Lung (tissue), 12 donors: ENCODE data around the gene RTN4R. TPM values are rescaled to one million over a fixed set of nuclear protein-coding genes. Genes with fewer than 3 reads are reported as not detected.
"Not testable (repeated sequence)": the region's sequence is repeated elsewhere in the genome, so short reads cannot be mapped to it uniquely, and the experiment has no call there.

ENCODE experiments used
- ATAC-seq: fragments of 200-7000 bp; cut with Tn5 transposase; one replicate; pipeline ENCODE4 v1.9.1; 2020; ENCODE audit warnings: moderate number of reproducible peaks; ENCODE audit not compliant: insufficient read depth, low FRiP score
- DNase-seq, 3 donors: peaks; one replicate each; pipeline ENCODE4 v3.0.0-alpha.2; 2013 to 2017
- H3K27ac ChIP-seq, 2 donors: one replicate each; pipeline ENCODE4 v1.5.1; 2013; ENCODE audit warnings: mild to moderate bottlenecking in 2 of 2, moderate library complexity in 2 of 2, control low read depth in 1 of 2, inconsistent platforms in 1 of 2, low read depth in 1 of 2, low read length in 1 of 2
- H3K27me3 ChIP-seq, 3 donors: one replicate each; pipeline ENCODE4 v1.5.1; 2013; ENCODE audit warnings: low read length in 2 of 3; ENCODE audit not compliant: control insufficient read depth in 3 of 3, insufficient read depth in 3 of 3
- H3K36me3 ChIP-seq, 4 donors: one replicate each; pipeline ENCODE4 v1.5.1; 2013; ENCODE audit warnings: low read length in 4 of 4, mild to moderate bottlenecking in 1 of 4, moderate library complexity in 1 of 4; ENCODE audit not compliant: control insufficient read depth in 4 of 4, insufficient read depth in 4 of 4
- H3K4me1 ChIP-seq, 5 donors: one replicate each; pipeline ENCODE4 v1.5.1; 2013; ENCODE audit warnings: low read length in 5 of 5, mild to moderate bottlenecking in 2 of 5, moderate library complexity in 1 of 5; ENCODE audit not compliant: control insufficient read depth in 5 of 5, insufficient read depth in 5 of 5
- H3K4me3 ChIP-seq: one replicate; pipeline ENCODE4 v1.5.1; 2013; ENCODE audit warnings: mild to moderate bottlenecking, control low read depth, moderate library complexity
- H3K9ac ChIP-seq, 2 donors: one replicate each; pipeline ENCODE4 v1.5.1; 2013; ENCODE audit warnings: low read length in 2 of 2, control low read depth in 1 of 2; ENCODE audit not compliant: insufficient read depth in 1 of 2
- H3K9me3 ChIP-seq, 4 donors: one replicate each; pipeline ENCODE4 v1.5.1; 2013; ENCODE audit warnings: low read length in 3 of 4, mild to moderate bottlenecking in 1 of 4, moderate library complexity in 1 of 4; ENCODE audit not compliant: control insufficient read depth in 4 of 4, insufficient read depth in 3 of 4
- WGBS, 2 donors: extraction: QIAGEN DNeasy Blood & Tissue Kit; methylation state at CpG; one replicate each; pipeline ENCODE4 v1.1.7; 2013; 5-methylcytosine and 5-hydroxymethylcytosine counted together
- polyA plus RNA-seq, 2 donors: library from polyadenylated mRNA; stranded (reverse); fragments of 200-250 nt; gene quantifications; one replicate each; pipeline ENCODE4 v1.2.1, GENCODE V29; 2013
- total RNA-seq, 2 donors: library from RNA; depleted of rRNA in 1 of 2; stranded (reverse); fragments of >200 nt in 1 of 2; gene quantifications; one replicate each; pipeline ENCODE4 v1.2.1, GENCODE V29; 2014 to 2021
- TF ChIP-seq, protein P1 (sequence below): IDR thresholded peaks from 2 replicates; pipeline ENCODE4 v1.5.1; 2012; ENCODE audit warnings: mild to moderate bottlenecking; ENCODE audit errors: control extremely low read depth, extremely low read depth
- donor health status: control.
- donor health status: control.
- donor health status: Bipolar disorder and iron deficiency.
- donor health status: healthy.
- donor health status: DM: yes; HTN: yes; CAD: no.

Gene RTN4R
- total and polyA plus RNA-seq, 4 donors = 2.6 to 7.8 (median 4.3) TPM

DNA sequence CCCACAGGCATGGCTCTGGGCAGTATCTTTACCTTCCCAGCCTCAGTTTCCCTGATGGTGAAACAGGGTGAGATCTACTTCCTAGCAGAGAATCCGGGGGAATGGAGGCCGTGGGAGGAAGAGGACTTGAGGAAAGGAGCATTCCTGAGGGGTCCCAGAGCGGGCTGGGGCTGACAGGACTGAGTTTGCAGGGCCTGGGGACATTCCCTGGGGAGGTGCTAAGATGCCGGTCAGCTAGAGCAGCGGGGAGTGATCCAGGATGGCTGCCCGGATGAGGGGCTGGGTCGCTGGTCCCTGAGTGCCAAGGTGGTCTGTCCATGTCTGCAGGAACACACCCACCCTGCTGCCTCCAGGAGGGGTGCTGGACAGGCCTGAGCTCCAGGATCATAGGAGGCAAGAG lies 8.3 kb upstream of the RTN4R start:
- no peak for DNase-seq
- TF ChIP-seq, protein P1, sequence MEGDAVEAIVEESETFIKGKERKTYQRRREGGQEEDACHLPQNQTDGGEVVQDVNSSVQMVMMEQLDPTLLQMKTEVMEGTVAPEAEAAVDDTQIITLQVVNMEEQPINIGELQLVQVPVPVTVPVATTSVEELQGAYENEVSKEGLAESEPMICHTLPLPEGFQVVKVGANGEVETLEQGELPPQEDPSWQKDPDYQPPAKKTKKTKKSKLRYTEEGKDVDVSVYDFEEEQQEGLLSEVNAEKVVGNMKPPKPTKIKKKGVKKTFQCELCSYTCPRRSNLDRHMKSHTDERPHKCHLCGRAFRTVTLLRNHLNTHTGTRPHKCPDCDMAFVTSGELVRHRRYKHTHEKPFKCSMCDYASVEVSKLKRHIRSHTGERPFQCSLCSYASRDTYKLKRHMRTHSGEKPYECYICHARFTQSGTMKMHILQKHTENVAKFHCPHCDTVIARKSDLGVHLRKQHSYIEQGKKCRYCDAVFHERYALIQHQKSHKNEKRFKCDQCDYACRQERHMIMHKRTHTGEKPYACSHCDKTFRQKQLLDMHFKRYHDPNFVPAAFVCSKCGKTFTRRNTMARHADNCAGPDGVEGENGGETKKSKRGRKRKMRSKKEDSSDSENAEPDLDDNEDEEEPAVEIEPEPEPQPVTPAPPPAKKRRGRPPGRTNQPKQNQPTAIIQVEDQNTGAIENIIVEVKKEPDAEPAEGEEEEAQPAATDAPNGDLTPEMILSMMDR = no peak
- no peak overlapping the region for H3K4me3 ChIP-seq
- H3K9me3 ChIP-seq = no peaks in the 10 kb centered on the region
- no peak overlapping the region for H3K9ac ChIP-seq
- no peak overlapping the region for H3K27ac ChIP-seq
- peaks cover 0 to 7% (median 0%) of the 10 kb centered on the region in 5 donors for H3K4me1 ChIP-seq
- H3K36me3 ChIP-seq = no peaks in the 10 kb centered on the region
- WGBS, 2 donors = 77 to 84% methylated on average over 7 of the region's 7 CpGs
- no peak for ATAC-seq
- no peaks in the 10 kb centered on the region for H3K27me3 ChIP-seq

- Histone ChIP-seq H3K4me1 (peaks cover 0 to 7% (median 0%) of the 10 kb centered on the region in 5 donors), H3K36me3 (no peaks in the 10 kb centered on the region), H3K27me3 (no peaks in the 10 kb centered on the region), H3K27ac (no peak overlapping the region), H3K9me3 (no peaks in the 10 kb centered on the region), H3K9ac (no peak overlapping the region), H3K4me3 (no peak overlapping the region)
- DNase-seq (no peak), ATAC-seq (no peak)
- WGBS, 2 donors = 96 to 97% methylated on average over 13 of the region's 13 CpGs
- TF ChIP-seq, protein P1 = no peak
These were observed 7.7 kb upstream of the RTN4R start for GRCh38 chr22:20275836-20276235.

DNA sequence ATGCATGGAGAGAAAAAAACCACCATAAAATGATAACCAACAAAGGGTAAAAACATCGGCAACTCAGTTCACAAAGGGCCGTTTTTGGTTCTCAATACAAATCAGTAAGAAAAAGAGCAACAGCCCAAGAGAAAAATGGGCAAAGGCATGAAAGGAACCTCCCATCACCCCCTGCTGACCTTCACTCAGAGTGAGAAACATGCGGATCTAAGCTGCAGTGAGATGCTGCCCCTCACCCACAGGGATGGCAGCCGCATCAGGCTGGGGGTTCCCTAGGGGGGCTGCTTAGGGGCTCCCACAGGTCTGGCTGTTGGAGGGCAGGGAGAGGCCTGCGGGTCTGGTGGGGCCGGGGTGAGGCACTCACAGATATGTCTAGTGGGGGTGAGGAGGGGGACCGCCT lies 7.2 kb upstream of the RTN4R start:
- not testable (repeated sequence) for H3K27ac ChIP-seq, ATAC-seq, H3K9me3 ChIP-seq, H3K36me3 ChIP-seq, H3K9ac ChIP-seq, DNase-seq, H3K4me3 ChIP-seq, H3K4me1 ChIP-seq, H3K27me3 ChIP-seq
- 81 to 83% methylated on average over 5 of the region's 7 CpGs for WGBS, 2 donors

- H3K36me3 ChIP-seq, H3K9ac ChIP-seq, DNase-seq, H3K27ac ChIP-seq, H3K27me3 ChIP-seq, H3K9me3 ChIP-seq, ATAC-seq, H3K4me1 ChIP-seq, H3K4me3 ChIP-seq: not testable (repeated sequence)
- WGBS, 2 donors = 90 to 95% methylated on average over 8 to 9 of the region's 10 CpGs
These were observed 6.3 kb upstream of the RTN4R start for GRCh38 chr22:20274374-20274773.

GRCh38 chr22:20273758-20274181 lies 5.7 kb upstream of the RTN4R start:
- H3K4me1 ChIP-seq = peaks cover 0 to 7% (median 0%) of the 10 kb centered on the region in 5 donors
- H3K9me3 ChIP-seq = no peaks in the 10 kb centered on the region
- no peak overlapping the region for H3K4me3 ChIP-seq
- TF ChIP-seq, protein P1 = no peak
- no peaks in the 10 kb centered on the region for H3K36me3 ChIP-seq
- DNase-seq (peak; percentile 54 to 74 (median 71)), ATAC-seq (no peak)
- 73 to 77% methylated on average over 12 of the region's 12 CpGs for WGBS, 2 donors
- no peak overlapping the region for H3K9ac ChIP-seq
- H3K27me3 ChIP-seq = no peaks in the 10 kb centered on the region
- no peak overlapping the region for H3K27ac ChIP-seq
